ENCODE results near the gene ARMC9. TPM values are rescaled to one million over a fixed set of nuclear protein-coding genes. Genes with fewer than 3 reads are reported as not detected.

Gene ARMC9
- total and polyA plus RNA-seq, 2 experiments from 2014 or later = 15.1 to 17.3 TPM

DNA sequence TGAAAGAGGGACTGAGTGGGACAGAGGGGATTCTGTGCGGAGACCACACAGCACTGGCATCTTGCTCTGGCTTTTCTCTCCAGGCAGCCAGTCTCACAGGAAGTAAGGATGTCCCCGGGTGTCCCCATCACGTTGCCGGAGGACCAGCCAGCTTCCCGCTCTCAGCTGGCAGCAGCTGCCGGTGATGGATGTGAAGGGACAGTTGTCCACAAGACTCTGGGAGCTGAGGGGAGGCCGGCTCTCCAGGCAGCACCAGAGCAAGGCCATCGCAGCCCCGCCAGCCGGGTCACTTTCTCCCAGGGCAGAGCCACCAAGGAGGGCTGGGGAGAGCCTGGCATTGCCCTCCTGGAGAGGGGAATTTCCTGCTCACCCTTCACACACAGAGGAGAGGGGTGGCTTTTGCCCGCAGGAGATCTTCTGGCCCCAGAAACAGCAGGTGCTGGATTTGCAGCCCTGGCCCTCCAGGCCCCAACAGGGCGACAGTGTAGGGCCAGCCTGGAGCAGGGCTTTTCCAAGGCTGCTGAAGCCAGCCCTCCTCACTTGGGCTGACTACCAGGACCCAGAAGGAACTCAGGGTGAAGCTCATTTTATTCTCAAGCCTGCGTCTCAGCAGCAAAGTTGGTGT is 173.1 kb downstream of the ARMC9 start:
- Histone ChIP-seq H3K36me3 (ENCODE audit: low read depth) (no peaks in the 10 kb centered on the region), H2AFZ (no peak overlapping the region), H3K27ac (no peak overlapping the region), H3K9me3 (ENCODE audit: low read depth) (no peaks in the 10 kb centered on the region), H3K79me2 (ENCODE audit: insufficient read depth) (no peaks in the 10 kb centered on the region), H3F3A (ENCODE audit: insufficient read depth) (no peaks in the 10 kb centered on the region), H3K9ac (no peak overlapping the region), H3K4me2 (ENCODE audit: unreplicated experiment) (no peak overlapping the region), H3K4me3 (no peak overlapping the region), H4K20me1 (ENCODE audit: insufficient read depth) (no peaks in the 10 kb centered on the region), H3K4me1 (ENCODE audit: insufficient read depth) (no peaks in the 10 kb centered on the region), H3K9me2 (ENCODE audit: insufficient read depth) (no peaks in the 10 kb centered on the region), H3K27me3 (replicated peaks; ENCODE audit: insufficient read depth) (no peaks in the 10 kb centered on the region)
- no peak for TF ChIP-seq EZH2 (IDR thresholded peaks at IDR 0.05; ENCODE audit: insufficient read depth, poor library complexity, severe bottlenecking)
- no peak for TF ChIP-seq EZH2phosphoT487 (IDR thresholded peaks at IDR 0.05; ENCODE audit: insufficient read depth, low read depth)
- WGBS, 2 experiments (ENCODE audit: low coverage in 1 of 2, low lambda C conversion rate in 2 of 2, missing lambda C conversion rate in 2 of 2) = 93 to 94% methylated on average over 13 of the region's 13 CpGs
- no peak for DNase-seq
- in situ Hi-C loops (cut with MboI) = no loop called here

- in situ Hi-C loops (cut with MboI) = no loop called here
- Histone ChIP-seq H3K79me2 (ENCODE audit: insufficient read depth) (no peaks in the 10 kb centered on the region), H2AFZ (no peak overlapping the region), H3K27ac (no peak overlapping the region), H3K9me3 (ENCODE audit: low read depth) (no peaks in the 10 kb centered on the region), H3K4me1 (ENCODE audit: insufficient read depth) (no peaks in the 10 kb centered on the region), H4K20me1 (ENCODE audit: insufficient read depth) (no peaks in the 10 kb centered on the region), H3F3A (ENCODE audit: insufficient read depth) (no peaks in the 10 kb centered on the region), H3K27me3 (replicated peaks; ENCODE audit: insufficient read depth) (no peaks in the 10 kb centered on the region), H3K9me2 (ENCODE audit: insufficient read depth) (no peaks in the 10 kb centered on the region), H3K4me2 (ENCODE audit: unreplicated experiment) (no peak overlapping the region), H3K9ac (no peak overlapping the region), H3K36me3 (ENCODE audit: low read depth) (no peaks in the 10 kb centered on the region), H3K4me3 (no peak overlapping the region)
- 84 to 92% methylated on average over 7 of the region's 7 CpGs for WGBS, 2 experiments (ENCODE audit: low coverage in 1 of 2, low lambda C conversion rate in 2 of 2, missing lambda C conversion rate in 2 of 2)
- no peak for TF ChIP-seq EZH2phosphoT487 (IDR thresholded peaks at IDR 0.05; ENCODE audit: insufficient read depth, low read depth)
- TF ChIP-seq EZH2 (IDR thresholded peaks at IDR 0.05; ENCODE audit: insufficient read depth, poor library complexity, severe bottlenecking) = no peak
- DNase-seq = no peak
These were observed 173.9 kb downstream of the ARMC9 start for GRCh38 chr2:231372326-231372725.

DNA sequence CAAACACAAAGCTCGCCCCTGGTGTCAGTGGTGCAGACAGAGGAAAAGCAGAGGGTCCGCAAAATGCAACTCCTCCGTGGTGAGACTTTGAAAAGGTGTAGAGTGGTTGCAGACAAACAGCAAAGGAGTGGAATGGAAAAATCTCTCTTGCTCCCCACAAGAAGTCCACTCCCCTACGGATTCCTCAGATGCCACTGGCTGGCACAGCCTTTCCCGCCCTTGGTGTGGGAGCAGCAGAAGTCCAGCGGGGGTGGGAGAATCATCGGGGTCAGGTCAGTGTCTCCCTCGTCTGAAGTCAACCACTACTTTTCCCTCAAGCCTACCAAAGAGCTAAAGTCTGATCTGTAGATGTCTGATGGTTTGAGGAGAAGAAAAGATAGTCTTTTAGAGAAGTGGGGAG is 174.8 kb downstream of the ARMC9 start:
- in situ Hi-C loops (cut with MboI) = no loop called here
- no peaks in the 10 kb centered on the region for H4K20me1 ChIP-seq (ENCODE audit: insufficient read depth)
- no peaks in the 10 kb centered on the region for H3F3A ChIP-seq (ENCODE audit: insufficient read depth)
- no peaks in the 10 kb centered on the region for H3K79me2 ChIP-seq (ENCODE audit: insufficient read depth)
- no peak overlapping the region for H2AFZ ChIP-seq
- no peaks in the 10 kb centered on the region for H3K4me1 ChIP-seq (ENCODE audit: insufficient read depth)
- no peak overlapping the region for H3K4me2 ChIP-seq (ENCODE audit: unreplicated experiment)
- WGBS, 2 experiments (ENCODE audit: low coverage in 1 of 2, low lambda C conversion rate in 2 of 2, missing lambda C conversion rate in 2 of 2) = 88 to 90% methylated on average over 8 of the region's 8 CpGs
- no peaks in the 10 kb centered on the region for H3K27me3 ChIP-seq (replicated peaks; ENCODE audit: insufficient read depth)
- H3K9ac ChIP-seq = no peak overlapping the region
- H3K9me2 ChIP-seq (ENCODE audit: insufficient read depth) = no peaks in the 10 kb centered on the region
- no peaks in the 10 kb centered on the region for H3K36me3 ChIP-seq (ENCODE audit: low read depth)
- no peak for TF ChIP-seq EZH2 (IDR thresholded peaks at IDR 0.05; ENCODE audit: insufficient read depth, poor library complexity, severe bottlenecking)
- TF ChIP-seq EZH2phosphoT487 (IDR thresholded peaks at IDR 0.05; ENCODE audit: insufficient read depth, low read depth) = no peak
- no peak for DNase-seq
- no peak overlapping the region for H3K4me3 ChIP-seq
- H3K9me3 ChIP-seq (ENCODE audit: low read depth) = no peaks in the 10 kb centered on the region
- H3K27ac ChIP-seq = no peak overlapping the region

GRCh38 chr2:231373786-231374349 is 175.4 kb downstream of the ARMC9 start:
- H3K36me3 ChIP-seq (ENCODE audit: low read depth) = no peaks in the 10 kb centered on the region
- H3K9me3 ChIP-seq (ENCODE audit: low read depth) = no peaks in the 10 kb centered on the region
- H3K27ac ChIP-seq = no peak overlapping the region
- H3K79me2 ChIP-seq (ENCODE audit: insufficient read depth) = no peaks in the 10 kb centered on the region
- no peaks in the 10 kb centered on the region for H3K4me1 ChIP-seq (ENCODE audit: insufficient read depth)
- TF ChIP-seq EZH2phosphoT487 (IDR thresholded peaks at IDR 0.05; ENCODE audit: insufficient read depth, low read depth) = no peak
- no peak for TF ChIP-seq EZH2 (IDR thresholded peaks at IDR 0.05; ENCODE audit: insufficient read depth, poor library complexity, severe bottlenecking)
- H3F3A ChIP-seq (ENCODE audit: insufficient read depth) = no peaks in the 10 kb centered on the region
- 89 to 94% methylated on average over 9 of the region's 9 CpGs for WGBS, 2 experiments (ENCODE audit: low coverage in 1 of 2, low lambda C conversion rate in 2 of 2, missing lambda C conversion rate in 2 of 2)
- no peak for DNase-seq
- H3K27me3 ChIP-seq (replicated peaks; ENCODE audit: insufficient read depth) = no peaks in the 10 kb centered on the region
- no peak overlapping the region for H2AFZ ChIP-seq
- no peak overlapping the region for H3K9ac ChIP-seq
- in situ Hi-C loops (cut with MboI) = no loop called here
- no peaks in the 10 kb centered on the region for H3K9me2 ChIP-seq (ENCODE audit: insufficient read depth)
- no peaks in the 10 kb centered on the region for H4K20me1 ChIP-seq (ENCODE audit: insufficient read depth)
- no peak overlapping the region for H3K4me2 ChIP-seq (ENCODE audit: unreplicated experiment)
- no peak overlapping the region for H3K4me3 ChIP-seq
